GM12878 (cell line): Measurements from ENCODE around the gene ARID3B. TPM values are rescaled to one million over a fixed set of nuclear protein-coding genes. Genes with fewer than 3 reads are reported as not detected.

Experiments used
- ATF7 ChIP-seq: fragments of 450-650 bp; IDR thresholded peaks from 2 replicates; pipeline ENCODE4 v1.6.1; 2016; ENCODE audit warnings: low read depth, mild to moderate bottlenecking
- CHD2 ChIP-seq: IDR thresholded peaks from 2 replicates; pipeline ENCODE4 v1.6.1; 2011; ENCODE audit warnings: low read depth, low read length, improper control_type of control experiment, borderline replicate concordance
- CREM ChIP-seq: IDR thresholded peaks from 2 replicates; pipeline ENCODE4 v1.6.1; 2014; ENCODE audit warnings: antibody characterized with exemption, low read depth
- HCFC1 ChIP-seq: fragments of 150-350 bp; IDR thresholded peaks from 2 replicates; pipeline ENCODE4 v1.6.1; 2014; ENCODE audit warnings: low read length
- HDAC6 ChIP-seq: fragments of 200-600 bp; sonication (generic); IDR thresholded peaks from one replicate; pipeline ENCODE4 v1.8.0; 2017; ENCODE audit warnings: antibody characterized with exemption; ENCODE audit not compliant: unreplicated experiment
- JUNB ChIP-seq: IDR thresholded peaks from 2 replicates; pipeline ENCODE4 v1.6.1; 2016; ENCODE audit warnings: antibody characterized with exemption, mild to moderate bottlenecking
- MEF2B ChIP-seq: fragments of 450-650 bp; IDR thresholded peaks from 2 replicates; pipeline ENCODE4 v1.6.1; 2018; ENCODE audit warnings: mild to moderate bottlenecking, moderate library complexity; ENCODE audit not compliant: partially characterized antibody, poor library complexity, severe bottlenecking
- MTA2 ChIP-seq: fragments of 450-650 bp; IDR thresholded peaks from 2 replicates; pipeline ENCODE4 v1.6.1; 2016; ENCODE audit warnings: low read depth, mild to moderate bottlenecking, moderate library complexity
- RUNX3 ChIP-seq: IDR thresholded peaks from 2 replicates; pipeline ENCODE4 v1.6.1; 2012; ENCODE audit warnings: low read length, inconsistent platforms
- SIN3A ChIP-seq: IDR thresholded peaks from 2 replicates; pipeline ENCODE4 v1.6.1; 2012; ENCODE audit warnings: low read depth, low read length, improper control_type of control experiment
- SRF ChIP-seq, 2 experiments: IDR thresholded peaks; 2 replicates each; pipeline ENCODE4 v1.6.1; 2011; ENCODE audit warnings: low read depth in 2 of 2, low read length in 2 of 2, mild to moderate bottlenecking in 1 of 2, moderate library complexity in 1 of 2
- STAT1 ChIP-seq: fragments of 450-650 bp; conservative IDR thresholded peaks from 2 replicates; pipeline ENCODE4 v1.6.1; 2014; ENCODE audit warnings: antibody characterized with exemption, mild to moderate bottlenecking
- TBL1XR1 ChIP-seq: IDR thresholded peaks from 2 replicates; pipeline ENCODE4 v1.6.1; 2012; ENCODE audit warnings: low read depth, low read length, improper control_type of control experiment
- polyA plus RNA-seq, 11 experiments: library from polyadenylated mRNA; depleted of rRNA in 4 of 11; unstranded in 6 of 11; stranded (reverse) in 5 of 11; fragments of >200 nt; fragmentation: Nextera tagmentation in 4 of 11; fragmentation: Illumina TruSeq in 1 of 11; extraction: Ambion mirVana in 4 of 11; extraction: Trizol in 1 of 11; gene quantifications; 1 replicate in 1 of 11; 2 replicates in 10 of 11; pipeline versions ENCODE4 v1.2.1 to v1.2.3, GENCODE V29; 2011 to 2016; ENCODE audit warnings: inconsistent platforms in 2 of 11, missing spikeins in 2 of 11, low read depth in 1 of 11
- total RNA-seq, 4 experiments: library from RNA; depleted of rRNA in 3 of 4; stranded (reverse); fragments of >200 nt in 3 of 4; fragmentation: Illumina TruSeq in 1 of 4; extraction: Trizol in 1 of 4; gene quantifications; 2 replicates each; pipeline versions ENCODE4 v1.2.1 to v1.2.3, GENCODE V29; 2013 to 2021
- TF ChIP-seq, protein P1 (sequence below): IDR thresholded peaks from 2 replicates; pipeline ENCODE4 v1.6.1; 2012; ENCODE audit warnings: low read depth, low read length, improper control_type of control experiment
- TF ChIP-seq, protein P2 (sequence below): IDR thresholded peaks from 2 replicates; pipeline ENCODE4 v1.6.1; 2011; ENCODE audit warnings: low read depth, mild to moderate bottlenecking, low read length, moderate library complexity, borderline replicate concordance; ENCODE audit errors: extremely low read depth
- TF ChIP-seq, protein P3 (sequence below): IDR thresholded peaks from 2 replicates; pipeline ENCODE4 v1.6.1; 2012; ENCODE audit warnings: low read depth, low read length, improper control_type of control experiment

Gene ARID3B
- total and polyA plus RNA-seq, 10 of the 15 experiments (the other 5 are each of a cell fraction or from before 2014, with no cell fraction given): 1.1 to 33.4 (median 24.0) TPM

DNA sequence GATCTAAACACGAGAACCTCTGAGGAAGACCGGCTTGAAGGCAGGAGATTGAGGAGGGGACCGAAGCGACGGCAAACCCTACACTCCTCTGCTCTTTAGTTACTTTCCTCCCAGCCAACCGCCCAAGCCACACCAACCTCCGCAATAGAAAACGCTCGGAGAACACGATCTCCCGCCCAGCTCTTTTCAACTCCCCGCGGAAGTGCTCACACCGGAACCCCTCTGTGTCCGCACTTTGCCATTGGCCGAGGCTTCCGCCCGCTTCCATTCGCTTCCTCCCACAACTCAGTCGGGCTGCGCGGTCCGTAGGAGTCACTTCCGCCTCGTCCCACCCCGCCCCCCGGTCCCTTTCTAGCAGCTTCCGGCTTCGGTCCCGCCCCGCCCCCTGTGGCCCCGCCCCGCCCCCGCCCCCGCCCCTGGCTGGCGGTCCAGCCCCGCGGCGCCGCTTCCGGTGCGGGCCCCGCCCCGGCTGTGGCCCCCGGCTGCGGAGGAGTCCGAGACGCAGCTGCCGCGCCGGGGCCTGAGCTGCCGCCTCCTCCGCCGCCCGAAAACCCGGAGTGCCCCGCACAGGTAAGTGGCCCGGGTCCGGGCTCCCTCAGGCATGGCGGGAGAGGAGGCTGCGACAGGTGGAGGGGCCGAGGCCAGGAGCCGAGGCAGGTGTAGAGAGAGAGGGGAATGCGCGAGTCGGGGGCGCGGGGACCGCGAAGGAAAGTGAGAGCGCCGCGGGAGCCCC, at the start of gene ARID3B (continued):
- TF ChIP-seq HDAC6 (no peak), RUNX3 (no peak; the same call in 1 of the 2 replicates), MEF2B (no peak), TBL1XR1 (no peak), MTA2 (no peak), JUNB (no peak), SIN3A (peak; percentile 97), SRF (IDR thresholded peaks at IDR 0.05; ENCODE audit: low read depth in 2 of 2, low read length in 2 of 2) (peak; percentile 78 to 94), ATF7 (peak; percentile 54; the same call in 1 of the 2 replicates), CREM (peak; percentile 69; the same call in 1 of the 2 replicates), STAT1 (peak; percentile 56; the same call in 1 of the 2 replicates), HCFC1 (peak; percentile 65; the same call in 1 of the 2 replicates), CHD2 (peak; percentile 88)
- TF ChIP-seq, protein P1, sequence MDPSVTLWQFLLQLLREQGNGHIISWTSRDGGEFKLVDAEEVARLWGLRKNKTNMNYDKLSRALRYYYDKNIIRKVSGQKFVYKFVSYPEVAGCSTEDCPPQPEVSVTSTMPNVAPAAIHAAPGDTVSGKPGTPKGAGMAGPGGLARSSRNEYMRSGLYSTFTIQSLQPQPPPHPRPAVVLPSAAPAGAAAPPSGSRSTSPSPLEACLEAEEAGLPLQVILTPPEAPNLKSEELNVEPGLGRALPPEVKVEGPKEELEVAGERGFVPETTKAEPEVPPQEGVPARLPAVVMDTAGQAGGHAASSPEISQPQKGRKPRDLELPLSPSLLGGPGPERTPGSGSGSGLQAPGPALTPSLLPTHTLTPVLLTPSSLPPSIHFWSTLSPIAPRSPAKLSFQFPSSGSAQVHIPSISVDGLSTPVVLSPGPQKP: peak; percentile 86
- TF ChIP-seq, protein P2, sequence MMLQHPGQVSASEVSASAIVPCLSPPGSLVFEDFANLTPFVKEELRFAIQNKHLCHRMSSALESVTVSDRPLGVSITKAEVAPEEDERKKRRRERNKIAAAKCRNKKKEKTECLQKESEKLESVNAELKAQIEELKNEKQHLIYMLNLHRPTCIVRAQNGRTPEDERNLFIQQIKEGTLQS: no peak
- TF ChIP-seq, protein P3, sequence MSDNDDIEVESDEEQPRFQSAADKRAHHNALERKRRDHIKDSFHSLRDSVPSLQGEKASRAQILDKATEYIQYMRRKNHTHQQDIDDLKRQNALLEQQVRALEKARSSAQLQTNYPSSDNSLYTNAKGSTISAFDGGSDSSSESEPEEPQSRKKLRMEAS: no peak
